T-helper 22 cell (primary cell): Measurements from ENCODE around the gene IL1RAPL2.
"Not testable (repeated sequence)": the region's sequence is repeated elsewhere in the genome, so short reads cannot be mapped to it uniquely, and the experiment has no call there.

Experiments
- DNase-seq: peaks from one replicate; pipeline ENCODE4 v3.0.0-alpha.2; 2020; ENCODE audit warnings: low read depth

The IL1RAPL2 gene

DNA sequence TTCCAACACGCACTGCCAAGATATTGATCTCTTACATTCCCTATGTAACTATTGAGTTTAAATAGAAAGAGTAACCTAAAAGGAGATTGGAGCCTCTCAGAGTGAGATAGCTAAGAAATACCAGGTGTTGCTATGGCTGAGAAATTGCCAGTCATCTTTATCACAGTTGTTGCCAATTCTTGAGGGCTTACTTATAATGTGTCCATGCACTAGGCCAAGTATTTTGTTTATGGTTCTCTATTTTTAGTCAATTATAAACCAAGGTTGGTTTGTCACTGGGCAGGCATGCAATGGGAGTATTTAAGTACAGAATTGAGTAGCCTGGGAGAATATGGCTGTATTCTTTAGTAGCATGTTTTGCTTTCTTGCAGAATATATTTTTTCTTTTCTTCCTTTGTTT lies 452.9 kb downstream of the IL1RAPL2 start:
- no peak for DNase-seq

DNA sequence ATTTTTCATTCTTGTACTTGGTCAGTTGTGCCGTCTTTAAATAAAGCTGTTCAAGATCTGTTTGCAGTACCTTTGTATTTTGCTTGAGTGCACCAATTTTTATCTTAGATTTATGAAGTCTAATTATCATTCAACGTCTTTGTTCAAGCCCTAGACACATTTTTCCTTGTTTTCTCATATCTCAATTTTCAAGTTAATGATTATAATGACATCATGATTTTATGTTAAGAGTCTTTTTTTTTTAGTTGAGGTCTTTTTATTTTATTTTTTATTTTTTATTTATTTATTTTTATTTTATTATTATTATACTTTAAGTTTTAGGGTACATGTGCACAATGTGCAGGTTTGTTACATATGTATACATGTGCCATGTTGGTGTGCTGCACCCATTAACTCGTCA lies 463.0 kb downstream of the IL1RAPL2 start:
- DNase-seq = not testable (repeated sequence)

DNA sequence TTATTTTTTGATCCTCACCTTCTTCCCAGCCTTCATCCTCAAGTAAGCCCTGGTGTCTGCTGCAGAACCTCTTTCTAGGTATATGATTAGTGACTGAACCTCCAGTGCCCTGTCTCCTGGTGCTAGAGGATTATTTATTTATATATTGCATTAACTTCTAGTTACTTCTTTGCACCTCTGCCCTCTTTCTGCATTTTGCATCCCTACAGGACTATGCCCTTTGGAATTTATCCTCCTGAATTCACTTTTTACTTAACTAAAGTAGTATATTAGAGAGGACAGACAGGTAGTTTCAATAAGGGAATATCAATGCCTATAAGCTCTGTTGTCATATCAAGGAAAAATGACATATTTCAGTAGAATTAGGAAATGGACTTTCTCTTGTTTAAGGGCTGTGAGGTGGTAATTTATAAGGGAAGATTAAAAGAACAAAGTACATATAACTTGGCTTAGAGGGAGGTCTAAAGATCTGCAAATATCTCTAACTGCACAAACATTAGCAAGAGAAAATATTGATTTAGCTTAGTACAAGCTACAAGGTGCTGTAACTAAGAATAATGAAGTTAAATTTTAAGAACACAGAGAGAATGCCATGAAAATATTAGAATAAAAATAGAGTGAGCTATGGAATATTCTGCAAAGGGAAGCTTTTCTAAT lies 472.8 kb downstream of the IL1RAPL2 start:
- DNase-seq = no peak

DNA sequence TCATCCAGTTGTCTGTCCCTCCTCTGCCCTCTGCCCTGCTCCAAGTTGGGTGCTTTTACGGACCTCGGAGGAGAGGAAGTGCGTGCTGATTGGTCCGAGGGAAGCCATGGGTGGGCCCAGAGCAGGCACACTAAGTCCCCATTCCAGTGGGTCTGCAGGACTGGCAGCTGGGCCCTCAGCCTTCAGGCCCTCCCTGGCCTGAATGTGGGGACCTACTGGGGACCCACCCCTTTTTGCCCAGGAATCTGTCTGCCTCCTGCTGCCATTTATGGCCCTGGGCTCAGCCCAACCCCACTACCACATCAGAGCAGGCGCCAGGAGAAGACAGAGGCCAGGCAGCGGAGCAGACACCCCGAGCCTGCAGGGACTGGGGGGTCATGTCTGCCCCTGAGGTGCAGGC lies 484.9 kb downstream of the IL1RAPL2 start:
- no peak for DNase-seq

DNA sequence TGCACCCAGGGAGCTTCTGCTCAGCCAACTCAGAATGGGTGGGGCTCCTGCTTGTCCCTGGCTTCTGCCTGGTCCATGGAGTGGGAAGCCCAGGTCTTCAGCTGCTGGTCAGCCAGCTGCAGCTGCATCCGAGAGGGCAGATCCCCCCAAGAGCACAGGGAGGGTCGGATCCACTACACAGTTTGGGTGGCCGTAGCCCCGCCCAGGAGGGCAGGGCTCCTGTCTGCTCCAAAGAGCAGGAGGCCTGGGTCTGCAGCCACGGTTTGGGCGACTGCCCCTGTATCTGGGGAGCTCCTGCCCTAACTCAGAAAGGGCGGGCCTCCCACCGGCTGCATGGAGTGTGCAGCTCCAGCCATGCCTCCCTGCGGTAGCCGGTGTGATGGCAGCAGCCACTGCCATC lies 485.4 kb downstream of the IL1RAPL2 start:
- no peak for DNase-seq

DNA sequence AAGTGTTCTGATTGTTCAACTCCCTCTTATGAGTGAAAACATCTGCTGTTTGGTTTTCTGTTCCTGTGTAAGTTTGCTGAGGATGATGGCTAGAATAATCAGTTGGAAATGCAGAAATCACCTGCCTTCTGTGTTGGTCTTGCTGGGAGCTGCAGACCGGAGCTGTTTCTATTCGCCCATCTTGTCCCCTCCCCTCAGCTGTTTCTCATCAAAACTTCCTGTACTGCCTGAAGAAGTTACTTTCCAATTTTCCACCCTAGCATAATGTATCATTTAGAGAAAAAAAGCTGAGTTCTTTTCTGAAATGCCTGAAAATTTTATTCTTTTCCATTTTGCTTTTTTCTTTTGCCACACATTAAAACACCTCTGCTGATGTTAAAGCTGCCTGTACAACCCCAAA lies 486.9 kb downstream of the IL1RAPL2 start:
- no peak for DNase-seq

DNA sequence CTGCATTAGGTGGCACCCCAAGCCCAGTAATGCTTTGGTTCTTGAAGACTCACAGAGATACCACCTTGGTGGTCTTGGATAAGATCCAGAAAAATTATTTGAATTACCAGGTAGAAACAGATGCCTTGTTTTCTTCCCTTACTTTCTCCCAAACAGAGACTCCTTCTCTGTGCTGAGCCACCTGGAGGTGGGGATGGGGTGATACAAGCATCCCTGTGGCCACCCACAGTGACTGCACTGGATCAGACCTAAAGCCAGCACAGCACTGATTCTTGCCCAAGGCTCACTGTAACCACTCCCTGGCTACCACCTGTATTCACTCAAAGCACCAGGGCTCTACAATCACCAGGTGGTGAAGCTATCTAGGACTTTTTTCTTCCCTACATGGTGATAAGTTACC lies 497.7 kb downstream of the IL1RAPL2 start:
- DNase-seq = no peak

DNA sequence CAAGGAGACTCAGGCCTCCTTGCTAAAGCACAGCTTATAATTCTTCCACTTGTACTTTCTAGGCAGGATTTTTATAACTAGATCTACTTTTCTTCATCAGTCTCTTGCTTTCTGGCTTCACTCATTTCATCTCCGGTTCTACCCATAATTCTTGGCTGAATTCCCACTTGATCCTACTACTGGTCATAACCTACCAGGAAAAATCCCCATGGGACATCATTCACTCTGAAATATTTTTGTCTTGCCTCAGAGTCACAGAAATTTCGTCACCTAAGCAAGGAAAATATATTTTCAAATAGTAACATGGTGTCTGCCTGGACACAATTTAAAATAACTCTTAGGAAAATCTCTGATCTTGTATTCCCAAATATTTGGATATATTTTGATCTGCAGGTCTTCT lies 532.2 kb downstream of the IL1RAPL2 start:
- DNase-seq = no peak

DNA sequence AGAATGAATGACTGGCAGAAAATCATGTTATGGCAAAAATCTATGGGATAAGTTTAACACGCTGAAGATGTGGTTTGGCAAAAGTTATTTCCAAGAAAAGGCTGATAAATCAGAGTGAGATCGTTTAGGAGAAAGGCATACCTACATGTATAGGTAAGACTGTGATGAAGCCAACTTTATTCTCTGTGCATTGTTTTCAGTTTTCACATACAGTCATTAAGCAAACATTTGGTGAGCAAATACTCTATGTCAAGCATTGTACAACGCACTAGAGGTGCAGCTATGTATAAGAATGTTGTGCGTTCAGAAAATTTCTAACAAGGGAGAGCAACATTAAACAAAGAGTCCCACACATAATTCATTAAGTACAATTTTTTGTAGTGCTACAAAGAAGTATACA lies 532.8 kb downstream of the IL1RAPL2 start:
- no peak for DNase-seq

DNA sequence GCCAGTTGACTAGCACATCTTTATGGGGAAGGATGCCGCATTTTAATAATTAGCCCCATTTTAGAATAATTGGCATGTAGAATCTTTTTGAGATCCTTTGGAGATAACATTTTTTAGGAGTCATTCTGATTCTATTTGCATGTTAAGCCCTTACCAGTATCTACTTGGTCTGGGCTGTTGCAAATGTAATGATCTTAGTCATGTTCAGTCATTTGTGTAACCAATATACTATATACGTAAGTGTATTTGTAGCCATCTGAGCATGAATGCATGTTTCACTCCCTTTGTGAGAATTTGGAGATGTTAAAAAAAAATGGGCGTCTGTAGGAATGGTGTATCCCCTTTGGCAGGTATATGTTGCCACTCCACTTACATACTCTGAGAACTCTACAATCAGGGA lies 535.4 kb downstream of the IL1RAPL2 start:
- DNase-seq = no peak

DNA sequence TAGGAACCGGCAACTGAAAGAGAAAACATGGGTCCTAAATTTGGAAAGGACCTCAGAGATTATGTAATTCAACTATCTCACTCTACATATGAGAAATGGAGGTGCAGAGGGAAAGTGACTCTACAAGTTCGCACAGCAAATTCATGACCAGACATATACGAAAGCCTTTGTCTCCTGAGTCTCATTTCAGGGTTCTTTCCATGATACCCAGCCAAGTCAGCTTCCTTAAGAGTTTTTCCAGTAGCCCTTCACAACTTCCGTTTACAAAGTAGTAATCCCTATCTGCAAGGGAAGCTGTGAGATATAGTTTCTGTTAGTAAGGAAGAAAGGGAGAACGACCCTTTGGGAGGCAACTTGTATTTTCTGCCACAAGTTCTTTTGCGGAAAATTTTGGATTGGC lies 543.9 kb downstream of the IL1RAPL2 start:
- no peak for DNase-seq

DNA sequence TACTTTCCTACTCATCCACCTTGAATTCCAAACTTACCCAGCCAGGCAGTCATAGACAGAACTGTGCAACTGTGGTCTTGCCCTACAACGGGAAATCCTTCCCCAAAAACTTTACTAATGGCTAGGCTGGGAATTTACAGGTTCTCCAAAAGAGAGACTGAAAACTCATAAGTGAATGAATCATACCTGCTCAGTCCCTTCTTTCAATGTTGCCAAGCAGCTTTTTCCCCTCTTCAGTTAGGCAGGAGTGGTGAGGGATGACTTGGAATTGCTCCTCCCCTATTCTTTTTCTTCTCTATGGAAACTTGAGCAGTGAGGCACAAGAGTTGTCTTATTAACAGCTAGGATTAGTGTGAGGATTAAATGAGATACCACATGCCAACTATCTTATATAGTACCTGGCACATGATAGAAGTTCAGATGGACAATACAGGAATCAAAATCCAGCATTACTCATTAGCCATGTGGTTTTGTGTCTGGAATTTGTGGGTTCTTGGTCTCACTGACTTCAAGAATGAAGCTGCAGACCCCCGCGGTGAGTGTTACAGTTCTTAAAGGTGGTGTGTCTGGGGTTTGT lies 548.6 kb downstream of the IL1RAPL2 start:
- no peak for DNase-seq

DNA sequence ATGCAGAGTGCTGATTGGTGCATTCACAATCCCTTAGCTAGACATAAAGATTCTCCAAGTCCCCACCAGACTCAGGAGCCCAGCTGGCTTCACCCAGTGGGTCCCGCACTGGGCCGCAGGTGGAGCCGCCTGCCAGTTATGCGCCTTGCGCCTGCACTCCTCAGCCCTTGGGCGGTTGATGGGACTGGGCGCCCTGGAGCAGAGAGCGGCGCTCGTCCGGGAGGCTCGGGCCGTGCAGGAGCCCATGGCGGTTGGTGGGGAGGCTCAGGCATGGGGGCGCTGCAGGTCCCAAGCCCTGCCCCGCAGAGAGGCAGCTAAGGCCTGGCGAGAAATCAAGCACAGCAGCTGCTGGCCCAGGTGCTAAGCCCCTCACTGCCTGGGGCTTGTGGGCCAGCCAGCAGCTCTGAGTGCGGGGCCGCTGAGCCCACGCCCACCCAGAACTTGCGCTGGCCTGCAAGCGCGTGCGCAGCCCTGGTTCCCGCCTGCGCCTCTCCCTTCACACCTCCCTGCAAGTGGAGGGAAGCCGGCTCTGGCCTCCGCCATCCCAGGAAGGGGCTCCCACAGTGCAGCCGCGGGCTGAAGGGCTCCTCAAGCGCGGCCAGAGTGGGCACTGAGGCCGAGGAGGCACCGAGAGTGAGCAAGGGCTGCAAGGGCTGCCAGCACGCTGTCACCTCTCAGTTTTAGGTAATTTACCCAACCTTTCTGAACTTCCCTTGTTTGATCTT lies 549.8 kb downstream of the IL1RAPL2 start:
- DNase-seq = not testable (repeated sequence)

DNA sequence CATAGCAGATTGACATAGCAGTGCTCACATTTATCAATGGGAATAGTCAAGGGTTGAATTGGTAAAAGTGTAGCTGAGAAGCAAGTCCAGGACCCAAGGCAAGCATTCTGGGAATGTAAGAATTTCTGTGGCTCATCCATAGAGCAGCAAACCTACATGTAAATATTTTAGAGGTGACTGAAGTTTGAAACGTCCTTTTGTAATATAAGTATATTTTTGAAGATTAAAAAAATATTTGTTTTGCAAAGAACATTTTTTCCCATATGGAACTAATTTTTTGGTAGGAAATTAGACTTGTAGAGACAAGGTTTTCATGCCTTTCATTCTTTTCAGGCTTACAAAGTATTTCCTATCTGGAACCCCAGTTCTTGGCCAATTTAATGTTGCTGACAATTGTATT lies 550.5 kb downstream of the IL1RAPL2 start:
- DNase-seq = no peak

DNA sequence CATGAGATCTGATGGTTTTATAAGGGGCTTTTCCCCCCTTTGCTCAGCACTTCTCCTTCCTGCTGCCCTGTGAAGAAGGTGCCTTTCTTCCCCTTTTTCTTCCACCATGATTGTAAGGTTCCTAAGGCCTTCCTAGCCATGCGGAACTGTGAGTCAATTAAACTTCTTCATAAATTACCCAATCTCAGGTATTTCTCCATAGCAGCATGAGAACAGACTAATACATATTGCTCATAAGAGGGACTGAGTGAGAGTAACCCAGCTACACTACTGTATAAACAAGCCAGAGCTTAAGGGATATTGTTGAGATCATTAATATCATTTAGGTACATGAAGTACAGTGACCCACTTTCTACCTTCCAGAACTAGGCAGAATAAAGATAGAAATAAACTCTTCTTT lies 551.6 kb downstream of the IL1RAPL2 start:
- DNase-seq = no peak

DNA sequence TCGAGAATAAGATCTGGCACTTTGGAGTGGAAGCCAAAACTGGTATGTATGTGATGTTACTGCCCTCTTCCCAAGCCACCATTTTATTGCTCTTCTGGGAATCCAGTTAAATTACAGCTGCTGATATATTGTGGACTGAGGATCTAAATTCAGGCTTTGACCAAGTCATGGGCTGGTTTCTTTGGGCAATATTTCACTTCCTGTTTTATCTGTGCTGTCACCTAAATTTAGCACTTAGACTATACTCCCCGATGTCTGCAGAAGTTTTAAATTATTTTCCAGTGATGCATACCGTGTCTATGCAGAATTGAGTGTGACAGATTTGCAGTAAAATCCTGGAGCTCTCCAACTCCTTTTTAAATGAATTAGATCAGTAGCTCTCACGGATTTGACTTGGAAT lies 554.5 kb downstream of the IL1RAPL2 start:
- DNase-seq = no peak

DNA sequence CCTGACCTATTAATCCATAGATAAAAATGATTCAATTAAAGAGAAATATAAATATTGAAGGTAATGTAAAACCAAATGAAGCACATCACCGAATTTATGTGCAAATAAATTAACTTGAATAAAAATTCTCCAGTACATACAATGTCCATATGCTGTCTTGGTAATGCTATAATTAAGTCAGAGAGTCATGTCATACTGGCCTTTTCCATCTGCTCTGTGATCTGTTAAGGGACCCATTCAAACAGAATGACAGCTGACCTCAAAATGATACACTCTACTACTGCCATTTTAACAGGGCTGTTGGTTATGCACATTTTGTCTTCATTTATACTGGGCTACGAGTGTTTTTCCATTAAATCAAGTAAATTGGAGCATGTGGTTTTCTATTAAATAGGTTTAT lies 555.2 kb downstream of the IL1RAPL2 start:
- DNase-seq = no peak

DNA sequence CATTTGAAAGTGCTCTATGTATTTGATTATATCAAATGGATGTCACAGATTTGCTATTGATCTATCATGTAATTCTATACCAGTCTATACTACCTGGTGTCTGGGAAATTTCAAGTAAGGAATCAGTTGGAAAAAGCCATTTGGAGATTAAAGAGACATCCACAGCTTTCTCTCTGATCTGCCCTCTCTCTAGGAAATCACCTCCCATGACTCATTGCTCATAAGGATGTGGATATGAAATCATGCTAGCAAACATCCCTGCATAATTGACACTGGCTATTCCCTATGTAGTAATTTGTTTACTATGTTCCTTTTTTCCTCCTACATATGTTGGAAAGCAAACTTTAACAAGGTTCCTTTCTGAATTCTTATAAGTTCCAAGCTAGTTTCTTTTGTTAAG lies 560.2 kb downstream of the IL1RAPL2 start:
- no peak for DNase-seq

DNA sequence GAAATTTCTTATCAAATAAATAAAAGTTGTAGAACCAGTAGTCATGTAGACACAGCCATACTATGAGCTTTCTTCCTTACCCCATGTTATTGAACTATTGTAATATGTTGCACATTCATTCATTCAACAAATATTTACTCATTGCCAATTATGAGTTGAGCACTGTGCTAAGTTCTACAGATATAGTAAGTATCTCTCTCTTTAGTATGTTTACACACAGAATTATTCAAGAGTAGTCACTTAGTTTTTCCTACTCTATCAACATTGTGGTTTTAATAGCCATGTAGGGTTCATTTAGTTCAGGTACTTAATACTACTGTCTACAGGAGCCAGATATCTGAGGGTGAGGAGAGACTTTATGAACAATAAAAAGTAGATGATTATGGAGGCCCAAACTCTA lies 568.3 kb downstream of the IL1RAPL2 start:
- no peak for DNase-seq

DNA sequence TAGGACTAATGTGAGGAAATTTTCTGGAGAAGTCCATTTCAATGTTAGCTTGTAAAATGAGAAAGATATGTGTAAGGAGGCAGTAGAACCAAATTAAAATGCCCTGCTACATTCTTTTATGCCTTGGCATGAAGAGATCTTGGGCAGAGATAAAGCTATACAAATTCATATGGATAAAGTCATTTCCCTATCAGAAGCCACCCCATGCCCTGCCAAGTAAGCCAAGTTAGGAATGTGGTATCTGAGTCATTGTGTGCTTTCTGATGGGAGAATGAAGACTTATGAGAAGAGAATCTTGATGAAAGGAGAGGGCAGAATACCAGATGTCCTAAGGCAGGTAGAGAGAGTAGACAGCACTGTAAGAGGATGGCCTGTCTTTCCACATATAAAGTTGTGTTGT lies 570.8 kb downstream of the IL1RAPL2 start:
- DNase-seq = no peak

DNA sequence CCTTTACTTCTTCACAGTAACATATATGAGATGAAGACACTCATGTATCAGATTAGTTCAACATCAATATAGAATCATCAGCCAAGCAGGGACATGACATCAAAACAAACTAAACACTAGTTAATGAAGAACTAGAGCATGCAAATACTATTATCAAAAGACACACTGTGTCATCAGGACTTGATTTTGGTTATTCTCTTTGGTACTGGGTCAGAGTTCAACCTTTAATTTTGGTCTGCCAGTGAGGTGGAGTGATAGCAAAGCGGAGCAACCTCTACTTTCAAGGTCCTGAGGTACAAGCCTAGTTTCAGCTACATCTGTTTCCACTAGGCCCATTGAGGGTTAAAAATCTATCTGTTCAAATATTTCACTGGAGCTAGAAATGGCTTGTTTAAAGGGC lies 584.0 kb downstream of the IL1RAPL2 start:
- DNase-seq = no peak

DNA sequence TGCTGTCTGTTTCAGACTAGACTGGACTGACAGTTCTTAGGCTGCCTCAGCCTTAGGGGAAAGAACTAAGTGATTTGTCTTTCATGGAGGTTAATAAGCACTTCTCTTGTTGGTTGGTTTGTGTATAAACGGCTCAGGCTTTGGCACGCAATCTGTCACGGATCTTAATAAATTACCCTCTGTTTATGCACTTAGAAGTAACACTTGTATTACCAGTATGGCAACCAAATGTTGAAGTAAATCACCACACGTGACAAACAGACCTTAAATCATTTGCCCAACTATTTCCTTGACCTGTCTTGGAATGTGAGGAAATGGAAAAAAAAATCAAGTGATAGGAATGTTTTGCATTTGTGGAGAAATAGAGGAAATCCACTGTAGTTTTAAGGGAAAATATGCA lies 584.6 kb downstream of the IL1RAPL2 start:
- DNase-seq = no peak

DNA sequence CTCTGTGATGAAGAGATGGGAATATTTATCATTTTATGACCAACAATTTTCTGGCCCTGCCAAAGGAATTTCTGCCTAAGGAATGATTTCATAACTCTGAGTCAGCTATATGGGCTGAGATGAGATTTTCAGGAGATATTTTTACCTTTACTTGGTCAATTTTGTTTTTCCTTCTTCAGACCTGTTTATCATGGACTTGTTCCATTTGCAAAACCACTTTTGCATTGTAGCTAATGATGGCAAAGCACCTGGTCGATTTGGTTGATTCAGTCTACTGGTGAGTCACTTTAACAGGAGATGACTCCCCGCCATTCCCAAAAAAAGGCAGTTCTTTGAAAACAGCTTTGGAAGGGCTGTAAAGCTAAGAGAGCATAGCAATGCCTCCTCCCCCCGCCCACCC lies 601.2 kb downstream of the IL1RAPL2 start:
- no peak for DNase-seq

DNA sequence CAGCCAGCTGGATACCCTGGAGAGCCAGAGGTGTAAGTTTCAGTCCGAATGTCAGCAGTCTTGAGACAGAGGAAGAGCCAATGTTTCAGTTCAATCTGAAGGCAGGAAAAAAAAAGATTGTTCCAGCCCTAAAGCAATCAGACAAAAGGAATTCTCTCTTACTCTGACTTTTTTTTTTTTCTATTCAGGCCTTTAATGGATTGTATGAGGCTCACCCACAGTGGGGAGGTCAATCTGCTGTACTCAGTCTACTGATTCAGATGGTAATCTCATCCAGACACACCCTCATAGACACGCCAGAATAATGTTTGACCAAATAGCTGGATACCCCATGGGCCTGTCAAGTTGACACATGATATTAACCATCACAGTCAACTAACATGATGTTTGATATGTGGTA lies 602.6 kb downstream of the IL1RAPL2 start:
- no peak for DNase-seq
